Measurements from ENCODE around the gene FKBP1A. TPM values are rescaled to one million over a fixed set of nuclear protein-coding genes. Genes with fewer than 3 reads are reported as not detected.
"Not testable (repeated sequence)": the region's sequence is repeated elsewhere in the genome, so short reads cannot be mapped to it uniquely, and the experiment has no call there.

Gene FKBP1A
- total and polyA plus RNA-seq, 2 donors (not counting 3 experiments of a cell fraction or from before 2014, with no cell fraction given) = 968 to 1,972 TPM

- peak overlapping the region; percentile 35 for H3K4me2 ChIP-seq (ENCODE audit: insufficient read depth, low read length)
- H3K9me1 ChIP-seq (replicated peaks; ENCODE audit: control insufficient read depth, extremely low read depth, insufficient read depth, low read length); dilution Hi-C loops (cut with MboI; ENCODE audit: extremely low pct_ligation_motif_present, low sequenced_read_pairs); BruUV-seq (replicated peaks); H3K79me2 ChIP-seq (ENCODE audit: control insufficient read depth, insufficient read depth, low read length); H3K36me3 ChIP-seq (ENCODE audit: control insufficient read depth in 2 of 2, extremely low read depth in 1 of 2, insufficient read depth in 2 of 2, low read length in 2 of 2); H3K4me3 ChIP-seq (replicated peaks in 1 of 3; ENCODE audit: insufficient read depth in 1 of 3, low read depth in 1 of 3, low read length in 3 of 3); H2AFZ ChIP-seq (ENCODE audit: low read depth, low read length); H3K9me3 ChIP-seq (replicated peaks; ENCODE audit: control insufficient read depth, insufficient read depth, low read length); H3K27me3 ChIP-seq (ENCODE audit: control insufficient read depth in 2 of 2, insufficient read depth in 2 of 2, low read length in 2 of 2); H4K20me1 ChIP-seq (replicated peaks; ENCODE audit: control insufficient read depth, extremely low read depth, insufficient read depth, low read length): not testable (repeated sequence)
- FAIRE-seq = peak; percentile 73
- peak; percentile 74 for TF ChIP-seq JUN (IDR thresholded peaks at IDR 0.05; ENCODE audit: borderline replicate concordance, insufficient read depth, insufficient read length, low read depth)
- peak; percentile 86 for TF ChIP-seq POLR2AphosphoS5 (IDR thresholded peaks at IDR 0.05; ENCODE audit: insufficient read depth, low read depth, low read length)
- TF ChIP-seq FOS (IDR thresholded peaks at IDR 0.05; ENCODE audit: borderline replicate concordance, insufficient read depth, low read length) = peak; percentile 68
- TF ChIP-seq GATA2 (IDR thresholded peaks at IDR 0.05; ENCODE audit: insufficient read depth, insufficient read length, low read depth, low read length) = peak; percentile 88
- CTCF ChIA-PET = interaction anchor here (0.8 to 2.3 kb wide), 11 partner anchors 16 to 104 kb away, joined by 3 to 17 read pairs (median 3); partner anchors contain the start of gene NSFL1C
- intact Hi-C loops (cut with micrococcal nuclease) = loop anchor here (1.0 kb wide), 3 partner anchors 9 to 63 kb away; no protein-coding TSS in a partner anchor
- peak overlapping the region; percentile 43 for H3K9ac ChIP-seq (replicated peaks; ENCODE audit: extremely low read depth, insufficient read depth, low read length)
- H3K27ac ChIP-seq (ENCODE audit: insufficient read depth, low read depth, low read length) = peak overlapping the region; percentile 90
- H3K4me1 ChIP-seq (ENCODE audit: control insufficient read depth, extremely low read depth, insufficient read depth, low read length) = peaks cover 46% of the 10 kb centered on the region
- DNase-seq (ENCODE audit: low read depth, low spot score) = peak; percentile 93
- POLR2A ChIA-PET = interaction anchor here (1.3 kb wide), 1 partner anchor 9 kb away, joined by 14 read pairs; no protein-coding TSS in a partner anchor
Measured at GRCh38 chr20:1399678-1400366, 7.0 kb upstream of the FKBP1A start.

- H3K4me3 ChIP-seq (replicated peaks in 1 of 3; ENCODE audit: insufficient read depth in 1 of 3, low read depth in 1 of 3, low read length in 3 of 3); H3K4me2 ChIP-seq (ENCODE audit: insufficient read depth, low read length); H3K9me1 ChIP-seq (replicated peaks; ENCODE audit: control insufficient read depth, extremely low read depth, insufficient read depth, low read length); POLR2A ChIA-PET; dilution Hi-C loops (cut with MboI; ENCODE audit: extremely low pct_ligation_motif_present, low sequenced_read_pairs); BruUV-seq (replicated peaks); H3K79me2 ChIP-seq (ENCODE audit: control insufficient read depth, insufficient read depth, low read length); DNase-seq (ENCODE audit: low read depth, low spot score); FAIRE-seq; H2AFZ ChIP-seq (ENCODE audit: low read depth, low read length); intact Hi-C loops (cut with micrococcal nuclease); H3K9me3 ChIP-seq (replicated peaks; ENCODE audit: control insufficient read depth, insufficient read depth, low read length); H3K27me3 ChIP-seq (ENCODE audit: control insufficient read depth in 2 of 2, insufficient read depth in 2 of 2, low read length in 2 of 2); H3K36me3 ChIP-seq (ENCODE audit: control insufficient read depth in 2 of 2, extremely low read depth in 1 of 2, insufficient read depth in 2 of 2, low read length in 2 of 2); H3K27ac ChIP-seq (ENCODE audit: insufficient read depth, low read depth, low read length); H3K9ac ChIP-seq (replicated peaks; ENCODE audit: extremely low read depth, insufficient read depth, low read length); H4K20me1 ChIP-seq (replicated peaks; ENCODE audit: control insufficient read depth, extremely low read depth, insufficient read depth, low read length): not testable (repeated sequence)
- CTCF ChIA-PET = interaction anchor here (2.3 kb wide), 1 partner anchor 39 kb away, joined by 17 read pairs; no protein-coding TSS in a partner anchor
- H3K4me1 ChIP-seq (ENCODE audit: control insufficient read depth, extremely low read depth, insufficient read depth, low read length) = peaks cover 60% of the 10 kb centered on the region
Measured at GRCh38 chr20:1398185-1398584, 5.3 kb upstream of the FKBP1A start.

Data from endothelial cell of umbilical vein (primary cell).